Activated naive CD4-positive, alpha-beta T cell treated with anti-CD3 and anti-CD28 coated beads, Interleukin-2, amount 50 U/mL, for 72 hours (primary cell): ENCODE results near the gene MOB2. TPM values are rescaled to one million over a fixed set of nuclear protein-coding genes. Genes with fewer than 3 reads are reported as not detected.

ENCODE experiments used
- ATAC-seq, 2 donors: fragments of 150-1000 bp; cut with Tn5 transposase; 2 replicates each; pipeline ENCODE4 v1.10.0; 2021; ENCODE audit warnings: mild to moderate bottlenecking in 2 of 2, moderate library complexity in 2 of 2
- DNase-seq, 2 donors: peaks; one replicate each; pipeline ENCODE4 v3.0.0; 2021 to 2022; ENCODE audit warnings: low spot score in 2 of 2
- H3K27ac Mint-ChIP-seq, 2 donors: one replicate each; pipeline ENCODE4 v1.8.0; 2022; ENCODE audit warnings: mild to moderate bottlenecking in 2 of 2, mixed read lengths in 2 of 2
- H3K36me3 Mint-ChIP-seq, 2 donors: one replicate each; pipeline ENCODE4 v1.8.0; 2022; ENCODE audit warnings: mixed read lengths in 2 of 2
- H3K9me3 Mint-ChIP-seq, 2 donors: one replicate each; pipeline ENCODE4 v1.8.0; 2022; ENCODE audit warnings: mixed read lengths in 2 of 2
- total RNA-seq, 2 donors: library from RNA; stranded (reverse); gene quantifications; one replicate each; pipeline ENCODE4 v1.2.3, GENCODE V29; 2022

The MOB2 gene
- total RNA-seq, result 10 to 100 TPM; 17.7 to 23.2 TPM

GRCh38 chr11:1486054-1486825, at the start of gene MOB2:
Gene MOB2, minus strand, starts transcription at chr11:1486779. Its CDS starts 223 bp downstream, at chr11:1486556.
- Mint-ChIP-seq H3K9me3 (no peaks in the 10 kb centered on the region), H3K36me3 (no peaks in the 10 kb centered on the region), H3K27ac (peak within 1 kb of the TSS; percentile 36 to 67)
- DNase-seq (no peak), ATAC-seq (peak in 1 of 2 donors; percentile 46)

- no peak for ATAC-seq
- no peak for DNase-seq
- no peaks in the 10 kb centered on the region for H3K36me3 Mint-ChIP-seq
- no peak overlapping the region for H3K27ac Mint-ChIP-seq
- H3K9me3 Mint-ChIP-seq, result no peaks in the 10 kb centered on the region
Measured at GRCh38 chr11:1534682-1535081, 48.1 kb upstream of the MOB2 start.

- H3K36me3 Mint-ChIP-seq, result no peaks in the 10 kb centered on the region
- no peak overlapping the region for H3K27ac Mint-ChIP-seq
- ATAC-seq (no peak), DNase-seq (no peak)
- no peaks in the 10 kb centered on the region for H3K9me3 Mint-ChIP-seq
Measured at GRCh38 chr11:1534171-1534570, 47.6 kb upstream of the MOB2 start.

GRCh38 chr11:1533342-1533725, 46.8 kb upstream of the MOB2 start:
- no peak for DNase-seq
- Mint-ChIP-seq H3K36me3 (no peaks in the 10 kb centered on the region), H3K27ac (no peak overlapping the region), H3K9me3 (no peaks in the 10 kb centered on the region)
- no peak for ATAC-seq

GRCh38 chr11:1532606-1533341, 46.2 kb upstream of the MOB2 start:
- H3K36me3 Mint-ChIP-seq, result no peaks in the 10 kb centered on the region
- ATAC-seq (no peak), DNase-seq (no peak)
- no peaks in the 10 kb centered on the region for H3K9me3 Mint-ChIP-seq
- H3K27ac Mint-ChIP-seq, result no peak overlapping the region

GRCh38 chr11:1532014-1532586, 45.5 kb upstream of the MOB2 start:
- DNase-seq, result no peak
- Mint-ChIP-seq H3K9me3 (no peaks in the 10 kb centered on the region), H3K27ac (no peak overlapping the region), H3K36me3 (no peaks in the 10 kb centered on the region)
- ATAC-seq, result no peak

- H3K36me3 Mint-ChIP-seq, result no peaks in the 10 kb centered on the region
- DNase-seq, result no peak
- ATAC-seq, result no peak
- H3K27ac Mint-ChIP-seq, result peak overlapping the region; percentile 57 to 63
- H3K9me3 Mint-ChIP-seq, result no peaks in the 10 kb centered on the region
Measured at GRCh38 chr11:1531449-1532013, 45.0 kb upstream of the MOB2 start.

GRCh38 chr11:1530686-1531448, 44.3 kb upstream of the MOB2 start:
- no peaks in the 10 kb centered on the region for H3K36me3 Mint-ChIP-seq
- H3K27ac Mint-ChIP-seq, result peak overlapping the region; percentile 57 to 63
- H3K9me3 Mint-ChIP-seq, result no peaks in the 10 kb centered on the region
- no peak for ATAC-seq
- no peak for DNase-seq

GRCh38 chr11:1529774-1530173, 43.2 kb upstream of the MOB2 start:
- H3K9me3 Mint-ChIP-seq, result no peaks in the 10 kb centered on the region
- no peaks in the 10 kb centered on the region for H3K36me3 Mint-ChIP-seq
- ATAC-seq (no peak), DNase-seq (no peak)
- peak overlapping the region in 1 of 2 donors; percentile 37 for H3K27ac Mint-ChIP-seq

GRCh38 chr11:1529286-1529685, 42.7 kb upstream of the MOB2 start:
- ATAC-seq, result no peak
- DNase-seq, result no peak
- Mint-ChIP-seq H3K9me3 (no peaks in the 10 kb centered on the region), H3K27ac (peak overlapping the region in 1 of 2 donors; percentile 37), H3K36me3 (no peaks in the 10 kb centered on the region)

GRCh38 chr11:1528710-1529109, 42.1 kb upstream of the MOB2 start:
- H3K27ac Mint-ChIP-seq, result peak overlapping the region in 1 of 2 donors; percentile 37
- H3K9me3 Mint-ChIP-seq, result no peaks in the 10 kb centered on the region
- ATAC-seq (no peak), DNase-seq (no peak)
- no peaks in the 10 kb centered on the region for H3K36me3 Mint-ChIP-seq

GRCh38 chr11:1526785-1527184, 40.2 kb upstream of the MOB2 start:
- ATAC-seq, result no peak

GRCh38 chr11:1523779-1524178, 37.2 kb upstream of the MOB2 start:
- peak overlapping the region in 1 of 2 donors; percentile 78 for H3K27ac Mint-ChIP-seq
- no peaks in the 10 kb centered on the region for H3K36me3 Mint-ChIP-seq
- ATAC-seq (peak in 1 of 2 donors; percentile 16), DNase-seq (no peak)
- H3K9me3 Mint-ChIP-seq, result no peaks in the 10 kb centered on the region

More at GRCh38 chr11:1526785-1527184, 40.2 kb upstream of the MOB2 start:
- Mint-ChIP-seq H3K27ac (no peak overlapping the region), H3K9me3 (no peaks in the 10 kb centered on the region), H3K36me3 (no peaks in the 10 kb centered on the region)
- no peak for DNase-seq

- DNase-seq (no peak), ATAC-seq (no peak)
- H3K27ac Mint-ChIP-seq, result peak overlapping the region; percentile 65 to 78
- no peaks in the 10 kb centered on the region for H3K36me3 Mint-ChIP-seq
- no peaks in the 10 kb centered on the region for H3K9me3 Mint-ChIP-seq
Measured at GRCh38 chr11:1523077-1523476, 36.5 kb upstream of the MOB2 start.

- ATAC-seq (no peak), DNase-seq (no peak)
- Mint-ChIP-seq H3K9me3 (no peaks in the 10 kb centered on the region), H3K36me3 (no peaks in the 10 kb centered on the region), H3K27ac (no peak overlapping the region)
Measured at GRCh38 chr11:1522081-1522424, 35.5 kb upstream of the MOB2 start.

- Mint-ChIP-seq H3K9me3 (no peaks in the 10 kb centered on the region), H3K36me3 (no peaks in the 10 kb centered on the region), H3K27ac (peak overlapping the region in 1 of 2 donors; percentile 24)
- ATAC-seq (no peak), DNase-seq (no peak)
Measured at GRCh38 chr11:1521382-1522080, 35.0 kb upstream of the MOB2 start.
